Effector memory CD4-positive, alpha-beta T cell (primary cell): ENCODE results near the gene ALKAL2.

Experiments
- DNase-seq, 3 donors: peaks; one replicate each; pipeline ENCODE4 v3.0.0-alpha.2; 2020
- H3K27ac ChIP-seq: 2 replicates; pipeline ENCODE4 v1.7.0; 2013; ENCODE audit warnings: mild to moderate bottlenecking, low read length, moderate library complexity; ENCODE audit not compliant: insufficient read depth, poor library complexity, severe bottlenecking
- H3K27me3 ChIP-seq: replicated peaks from 2 replicates; pipeline ENCODE4 v1.7.0; 2013; ENCODE audit warnings: mild to moderate bottlenecking, low read length; ENCODE audit not compliant: insufficient read depth, control insufficient read depth, poor library complexity, severe bottlenecking
- H3K36me3 ChIP-seq: 2 replicates; pipeline ENCODE4 v1.7.0; 2013; ENCODE audit warnings: mild to moderate bottlenecking, low read length, moderate library complexity; ENCODE audit not compliant: control insufficient read depth, insufficient read depth
- H3K4me1 ChIP-seq: 2 replicates; pipeline ENCODE4 v1.7.0; 2013; ENCODE audit warnings: low read length, mild to moderate bottlenecking; ENCODE audit not compliant: control insufficient read depth, insufficient read depth, poor library complexity, severe bottlenecking
- H3K4me3 ChIP-seq: 2 replicates; pipeline ENCODE4 v1.7.0; 2013; ENCODE audit warnings: low read length, low read depth, mild to moderate bottlenecking; ENCODE audit not compliant: insufficient read depth, poor library complexity, severe bottlenecking
- H3K9me3 ChIP-seq: 2 replicates; pipeline ENCODE4 v1.7.0; 2013; ENCODE audit warnings: mild to moderate bottlenecking, low read length, moderate library complexity; ENCODE audit not compliant: control insufficient read depth

The ALKAL2 gene

GRCh38 chr2:253202-253638, 34.7 kb downstream of the ALKAL2 start:
- no peak for DNase-seq
- no peaks in the 10 kb centered on the region for H3K9me3 ChIP-seq
- no peaks in the 10 kb centered on the region for H3K27me3 ChIP-seq
- H3K4me1 ChIP-seq = no peaks in the 10 kb centered on the region
- no peaks in the 10 kb centered on the region for H3K36me3 ChIP-seq
- H3K4me3 ChIP-seq = no peak overlapping the region
- H3K27ac ChIP-seq = no peak overlapping the region

DNA sequence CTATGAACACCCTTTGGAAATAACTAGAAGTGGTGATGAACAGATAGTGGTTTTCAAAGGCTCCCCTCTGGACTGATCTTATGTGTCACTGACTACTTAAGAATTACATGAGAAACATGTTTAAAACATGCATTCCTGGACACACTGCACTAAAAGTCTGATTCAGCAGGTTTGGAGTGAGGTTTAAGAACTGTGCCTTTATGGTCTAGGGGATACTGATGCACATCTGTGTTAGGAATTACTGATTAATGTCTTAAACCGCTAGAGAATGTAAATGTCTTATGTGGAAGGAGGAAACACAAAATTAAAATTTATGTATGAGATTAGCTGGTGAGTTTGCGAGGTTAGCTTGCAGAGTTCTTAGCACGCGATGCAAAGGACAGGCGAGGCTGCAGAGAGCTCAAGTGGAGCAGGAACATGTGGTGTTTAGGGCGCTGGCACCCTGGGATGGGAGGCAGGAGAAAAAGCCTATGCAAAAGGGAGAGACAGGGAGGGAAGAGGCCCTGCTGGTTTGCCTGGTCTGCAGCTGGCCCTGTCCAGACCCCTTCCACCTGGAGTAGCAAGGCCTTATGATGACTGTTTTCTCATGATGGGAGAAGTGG, 35.8 kb downstream of the ALKAL2 start:
- Histone ChIP-seq H3K4me3 (no peak overlapping the region), H3K9me3 (no peaks in the 10 kb centered on the region), H3K27ac (no peak overlapping the region), H3K4me1 (no peaks in the 10 kb centered on the region), H3K27me3 (no peaks in the 10 kb centered on the region), H3K36me3 (peaks cover under 1% of the 10 kb centered on the region)
- no peak for DNase-seq

DNA sequence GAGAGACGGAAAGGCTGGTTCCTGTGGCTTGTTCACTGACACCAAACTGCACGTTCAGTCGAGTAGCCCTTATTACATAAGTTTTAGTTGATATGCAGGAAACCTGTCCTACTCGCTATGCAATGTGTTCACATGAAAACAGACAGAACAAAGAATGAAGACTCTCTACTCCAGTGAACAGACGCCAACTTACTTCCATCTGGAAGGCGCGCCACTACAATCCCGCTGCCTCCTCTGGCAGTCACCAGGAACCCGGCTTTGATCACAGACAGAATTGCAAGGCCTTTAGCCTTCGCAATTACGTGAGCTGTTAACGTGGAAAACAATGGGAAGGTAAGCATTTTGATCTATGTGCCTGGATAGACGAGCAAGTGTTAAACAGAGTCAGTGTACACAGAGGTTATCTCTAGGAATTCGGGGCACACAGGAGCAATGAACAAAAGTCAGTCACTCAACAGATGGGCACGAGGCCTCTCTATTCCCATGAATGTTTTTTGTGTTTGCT, 38.3 kb downstream of the ALKAL2 start:
- no peak overlapping the region for H3K27ac ChIP-seq
- H3K4me1 ChIP-seq = no peaks in the 10 kb centered on the region
- peaks cover 2% of the 10 kb centered on the region for H3K36me3 ChIP-seq
- no peaks in the 10 kb centered on the region for H3K9me3 ChIP-seq
- no peaks in the 10 kb centered on the region for H3K27me3 ChIP-seq
- no peak overlapping the region for H3K4me3 ChIP-seq
- no peak for DNase-seq

- no peak overlapping the region for H3K4me3 ChIP-seq
- no peaks in the 10 kb centered on the region for H3K27me3 ChIP-seq
- no peaks in the 10 kb centered on the region for H3K4me1 ChIP-seq
- H3K9me3 ChIP-seq = no peaks in the 10 kb centered on the region
- H3K36me3 ChIP-seq = peaks cover 5% of the 10 kb centered on the region
- no peak for DNase-seq
- H3K27ac ChIP-seq = no peak overlapping the region
Observed at GRCh38 chr2:248724-249123, 39.2 kb downstream of the ALKAL2 start.

GRCh38 chr2:246489-247144, 41.3 kb downstream of the ALKAL2 start:
- Histone ChIP-seq H3K27ac (no peak overlapping the region), H3K36me3 (peaks cover 19% of the 10 kb centered on the region), H3K4me3 (no peak overlapping the region), H3K4me1 (no peaks in the 10 kb centered on the region), H3K9me3 (no peaks in the 10 kb centered on the region), H3K27me3 (no peaks in the 10 kb centered on the region)
- DNase-seq = peak in 1 of 3 donors; percentile 10

DNA sequence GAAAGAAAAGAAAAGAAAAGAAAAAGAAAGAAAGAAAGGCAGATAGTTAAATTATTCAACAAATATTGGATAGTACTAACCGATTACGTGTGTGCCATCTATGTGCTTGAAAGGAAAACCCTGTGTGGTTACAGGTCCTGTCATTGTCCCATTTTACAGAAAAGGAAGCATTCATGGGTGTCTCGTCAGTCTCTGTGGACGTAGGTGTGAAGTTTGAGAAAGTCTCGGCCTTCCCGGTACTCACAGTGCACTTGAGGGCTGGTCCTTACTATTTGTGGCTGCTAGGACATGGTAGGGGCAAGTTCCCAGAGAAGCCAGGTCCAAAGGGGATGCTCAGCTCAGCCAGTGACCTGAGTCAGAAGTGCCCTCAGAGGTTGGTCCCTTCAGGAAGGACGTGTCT, 43.3 kb downstream of the ALKAL2 start:
- Histone ChIP-seq H3K27ac (no peak overlapping the region), H3K27me3 (no peaks in the 10 kb centered on the region), H3K4me3 (no peak overlapping the region), H3K9me3 (no peaks in the 10 kb centered on the region), H3K4me1 (no peaks in the 10 kb centered on the region), H3K36me3 (peaks cover 19% of the 10 kb centered on the region)
- no peak for DNase-seq

GRCh38 chr2:238869-239268, 49.0 kb downstream of the ALKAL2 start:
- no peaks in the 10 kb centered on the region for H3K4me1 ChIP-seq
- peaks cover 25% of the 10 kb centered on the region for H3K36me3 ChIP-seq
- H3K9me3 ChIP-seq = no peaks in the 10 kb centered on the region
- no peak overlapping the region for H3K4me3 ChIP-seq
- no peak for DNase-seq
- no peak overlapping the region for H3K27ac ChIP-seq
- no peaks in the 10 kb centered on the region for H3K27me3 ChIP-seq

DNA sequence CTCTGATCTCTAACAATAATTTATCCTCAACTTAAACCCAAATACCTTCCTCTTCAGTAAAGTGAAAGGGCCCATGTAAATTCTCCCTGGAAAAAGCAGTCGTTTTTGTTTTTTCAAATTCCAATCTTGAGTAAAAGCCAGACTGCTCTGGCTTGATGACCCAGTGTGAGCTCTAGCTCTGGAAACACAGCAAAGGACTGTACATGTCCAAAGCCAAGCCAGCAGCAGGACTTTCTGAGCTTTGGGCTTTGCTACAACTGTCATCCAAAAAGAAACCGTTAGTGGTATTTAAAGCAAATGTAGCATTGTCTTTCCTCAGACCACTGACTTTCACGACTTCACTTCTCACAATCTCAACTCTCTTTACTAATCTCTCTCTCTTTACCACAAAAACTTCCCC, 49.5 kb downstream of the ALKAL2 start:
- Histone ChIP-seq H3K9me3 (no peaks in the 10 kb centered on the region), H3K36me3 (peaks cover 22% of the 10 kb centered on the region), H3K4me3 (no peak overlapping the region), H3K4me1 (no peaks in the 10 kb centered on the region), H3K27ac (no peak overlapping the region), H3K27me3 (no peaks in the 10 kb centered on the region)
- DNase-seq = no peak

DNA sequence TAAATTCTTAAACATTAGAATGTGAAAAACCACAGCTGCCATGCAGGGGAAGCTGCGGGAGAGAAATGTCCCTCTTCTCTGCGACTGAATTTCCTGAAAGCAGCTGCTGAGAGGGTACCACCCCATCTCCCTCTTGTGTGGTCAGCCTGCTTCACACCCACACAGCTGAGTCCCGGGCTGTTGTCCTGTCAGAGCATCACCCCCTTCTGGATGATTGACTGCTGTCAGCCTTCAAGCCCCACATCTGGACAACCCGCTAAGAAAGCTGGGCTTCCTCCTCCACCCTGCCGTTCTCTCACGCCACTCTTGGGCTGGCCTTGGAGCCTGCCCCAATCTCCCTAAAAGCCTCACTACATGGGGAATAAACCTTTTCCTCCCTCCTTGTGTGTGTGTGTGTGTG, 50.0 kb downstream of the ALKAL2 start:
- Histone ChIP-seq H3K27me3 (no peaks in the 10 kb centered on the region), H3K9me3 (no peaks in the 10 kb centered on the region), H3K36me3 (peaks cover 19% of the 10 kb centered on the region), H3K4me1 (no peaks in the 10 kb centered on the region), H3K27ac (no peak overlapping the region), H3K4me3 (no peak overlapping the region)
- no peak for DNase-seq

GRCh38 chr2:236993-237539, 50.8 kb downstream of the ALKAL2 start:
- Histone ChIP-seq H3K27ac (no peak overlapping the region), H3K4me3 (no peak overlapping the region), H3K27me3 (no peaks in the 10 kb centered on the region), H3K9me3 (no peaks in the 10 kb centered on the region), H3K4me1 (no peaks in the 10 kb centered on the region), H3K36me3 (peaks cover 15% of the 10 kb centered on the region)
- no peak for DNase-seq
